K562 (cell line): ENCODE measurements around the gene SOS1. TPM values are rescaled to one million over a fixed set of nuclear protein-coding genes. Genes with fewer than 3 reads are reported as not detected.

ENCODE experiments used
- ATAC-seq: fragments of 200-7000 bp; cut with Tn5 transposase; 3 replicates; pipeline ENCODE4 v1.9.1; 2020; ENCODE audit warnings: moderate library complexity
- BruUV-seq: library from RNA; stranded (reverse); fragments of 400-500 nt; replicated peaks from 2 replicates; lab custom pipeline; 2021; lab: Mats Ljungman, UMichigan
- CTCF ChIA-PET: fragments of 300-600 bp; formaldehyde crosslinking; extraction: SDS; loops from one replicate; lab custom pipeline; 2021; ENCODE audit warnings: low intra/inter-chr PET ratio; lab: Yijun Ruan, JAX
- POLR2A ChIA-PET: fragments of 300-600, 350-650 bp; sonication (Branson Sonifier 250); formaldehyde crosslinking; extraction: SDS; loops from one replicate; lab custom pipeline; 2021; ENCODE audit warnings: antibody characterized with exemption, inconsistent platforms; lab: Yijun Ruan, JAX
- DNase-seq, 4 experiments: peaks; one replicate each; pipeline versions ENCODE4 v3.0.0 to v3.0.0-alpha.2; 2011 to 2018; ENCODE audit warnings: low spot score in 3 of 4, mixed read lengths in 3 of 4; ENCODE audit errors: extremely low read depth in 1 of 4
- FAIRE-seq: peaks from 2 replicates; lab custom pipeline; 2011; peaks lifted over from hg19 to GRCh38; lab: Jason Lieb, UNC
- H2AFZ ChIP-seq: 2 replicates; pipeline ENCODE4 v1.6.0; 2011; ENCODE audit warnings: low read depth, low read length, control low read depth, inconsistent platforms
- H3K27ac ChIP-seq: fragments of 200-600 bp; 3 replicates; pipeline ENCODE4 v1.8.0; 2011; ENCODE audit warnings: low read depth, mild to moderate bottlenecking, control low read depth, inconsistent platforms, low read length, moderate library complexity, mixed read lengths; ENCODE audit errors: extremely low read depth
- H3K27me3 ChIP-seq, 2 experiments: fragments of 300-600 bp in 1 of 2; 2 replicates in 1 of 2; 3 replicates in 1 of 2; pipeline versions ENCODE4 v1.6.0 to v1.8.0; 2011; ENCODE audit warnings: inconsistent platforms in 2 of 2, low read length in 2 of 2, mild to moderate bottlenecking in 1 of 2, mixed read lengths in 1 of 2, moderate library complexity in 1 of 2; ENCODE audit not compliant: control insufficient read depth in 2 of 2, insufficient read depth in 2 of 2
- H3K36me3 ChIP-seq: fragments of 300-600 bp; 3 replicates; pipeline ENCODE4 v1.8.0; 2011; ENCODE audit warnings: mild to moderate bottlenecking, low read length, inconsistent platforms; ENCODE audit not compliant: control insufficient read depth, insufficient read depth
- H3K4me1 ChIP-seq, 2 experiments: fragments of 200-600 bp in 1 of 2; replicated peaks in 1 of 2; 2 replicates in 1 of 2; 3 replicates in 1 of 2; pipeline versions ENCODE4 v1.5.1 to v1.8.0; 2011; ENCODE audit warnings: inconsistent platforms in 2 of 2, low read length in 2 of 2, mild to moderate bottlenecking in 1 of 2, mixed read lengths in 1 of 2, moderate library complexity in 1 of 2; ENCODE audit not compliant: control insufficient read depth in 2 of 2, insufficient read depth in 2 of 2
- H3K4me2 ChIP-seq: 2 replicates; pipeline ENCODE4 v1.6.1; 2011; ENCODE audit warnings: low read length, control low read depth, inconsistent platforms, mixed read lengths; ENCODE audit not compliant: insufficient read depth
- H3K4me3 ChIP-seq: fragments of 200-600 bp; sonication (generic), shearing (Covaris generic); 2 replicates; pipeline ENCODE4 v1.5.1; 2016; ENCODE audit warnings: control low read depth, inconsistent platforms
- H3K79me2 ChIP-seq: fragments of 200-600 bp; 3 replicates; pipeline ENCODE4 v1.8.0; 2011; ENCODE audit warnings: low read length, inconsistent platforms; ENCODE audit not compliant: control insufficient read depth, insufficient read depth
- H3K9ac ChIP-seq, 2 experiments: 2 replicates each; pipeline versions ENCODE4 v1.6.0 to v1.6.1; 2011; ENCODE audit warnings: low read depth in 2 of 2, low read length in 2 of 2, control low read depth in 1 of 2, inconsistent platforms in 1 of 2, mild to moderate bottlenecking in 1 of 2, mixed read lengths in 1 of 2; ENCODE audit not compliant: insufficient read depth in 1 of 2
- H3K9me1 ChIP-seq: one replicate; pipeline ENCODE4 v1.6.0; 2011; ENCODE audit warnings: inconsistent platforms, mild to moderate bottlenecking, low read length, moderate library complexity; ENCODE audit not compliant: control insufficient read depth, insufficient read depth
- H3K9me3 ChIP-seq: replicated peaks from 2 replicates; pipeline ENCODE4 v1.5.1; 2011; ENCODE audit warnings: low read depth, low read length, inconsistent platforms; ENCODE audit not compliant: control insufficient read depth, insufficient read depth
- H4K20me1 ChIP-seq: replicated peaks from 2 replicates; pipeline ENCODE4 v1.6.1; 2011; ENCODE audit warnings: low read length, inconsistent platforms, mixed read lengths; ENCODE audit not compliant: control insufficient read depth, insufficient read depth
- ARHGAP35 ChIP-seq: fragments of 450-650 bp; IDR thresholded peaks from 2 replicates; pipeline ENCODE4 v1.6.1; 2018; ENCODE audit not compliant: partially characterized antibody
- ATF4 ChIP-seq: fragments of 450-650 bp; formaldehyde crosslinking; IDR thresholded peaks from 2 replicates; pipeline ENCODE4 v1.4.0; 2022; ENCODE audit warnings: mild to moderate bottlenecking, moderate library complexity
- BHLHE40 ChIP-seq: IDR thresholded peaks from 2 replicates; pipeline ENCODE4 v1.6.1; 2011; ENCODE audit warnings: low read length, improper control_type of control experiment
- E4F1 ChIP-seq: fragments of 250-450 bp; sonication (Bioruptor Pico); IDR thresholded peaks from 2 replicates; pipeline ENCODE4 v1.5.0; 2021; ENCODE audit warnings: mild to moderate bottlenecking, borderline replicate concordance
- EGR1 ChIP-seq: fragments of 450-650 bp; conservative IDR thresholded peaks from 2 replicates; pipeline ENCODE4 v1.6.1; 2017; ENCODE audit warnings: mild to moderate bottlenecking
- HES1 ChIP-seq: fragments of 450-650 bp; IDR thresholded peaks from 2 replicates; pipeline ENCODE4 v1.6.1; 2016; ENCODE audit warnings: low read depth, mild to moderate bottlenecking, moderate library complexity
- HINFP ChIP-seq: fragments of 450-650 bp; conservative IDR thresholded peaks from 2 replicates; pipeline ENCODE4 v1.6.1; 2016; ENCODE audit warnings: missing genetic modification characterization, low read depth, mild to moderate bottlenecking, control low read depth, missing compliant biosample characterization
- KLF10 ChIP-seq: fragments of 250-450 bp; sonication (Bioruptor Pico); IDR thresholded peaks from 2 replicates; pipeline ENCODE4 v1.6.1; 2021; ENCODE audit warnings: matching md5 sums
- MBD2 ChIP-seq: sonication (generic); IDR thresholded peaks from 2 replicates; pipeline ENCODE4 v1.6.1; 2016; ENCODE audit warnings: low read depth, borderline replicate concordance
- MCM7 ChIP-seq, 2 experiments: fragments of 450-650 bp; IDR thresholded peaks; 2 replicates each; pipeline ENCODE4 v1.6.1; 2016 to 2018
- NFATC3 ChIP-seq: fragments of 450-650 bp; IDR thresholded peaks from 2 replicates; pipeline ENCODE4 v1.6.1; 2017; ENCODE audit warnings: mild to moderate bottlenecking
- NR3C1 ChIP-seq: sonication (generic); formaldehyde crosslinking; IDR thresholded peaks from 2 replicates; pipeline ENCODE4 v1.8.1; 2022; ENCODE audit warnings: missing genetic modification reagents
- SAFB ChIP-seq: fragments of 200-400 bp; formaldehyde crosslinking; IDR thresholded peaks from 2 replicates; pipeline ENCODE4 v1.6.1; 2017; ENCODE audit warnings: low read depth, low read length, borderline replicate concordance
- SMARCE1 ChIP-seq: fragments of 450-650 bp; IDR thresholded peaks from 2 replicates; pipeline ENCODE4 v1.7.1; 2016; ENCODE audit warnings: mild to moderate bottlenecking
- SRF ChIP-seq, 2 experiments: fragments of 250-450, 450-650 bp in 1 of 2; sonication (Bioruptor Pico) in 1 of 2; sonication (generic) in 1 of 2; formaldehyde crosslinking; IDR thresholded peaks; 2 replicates each; pipeline versions ENCODE4 v1.5.0 to v1.5.1; 2020 to 2022; ENCODE audit warnings: mild to moderate bottlenecking in 1 of 2, missing genetic modification reagents in 1 of 2
- TCF3 ChIP-seq: sonication (generic); formaldehyde crosslinking; IDR thresholded peaks from 2 replicates; pipeline ENCODE4 v1.4.0; 2020; ENCODE audit warnings: mild to moderate bottlenecking, missing genetic modification reagents
- TGIF2 ChIP-seq: sonication (generic); formaldehyde crosslinking; IDR thresholded peaks from 2 replicates; pipeline ENCODE4 v1.8.1; 2022; ENCODE audit warnings: mild to moderate bottlenecking, missing genetic modification reagents, moderate library complexity
- TRIM24 ChIP-seq, 2 experiments: fragments of 450-650 bp; IDR thresholded peaks; 2 replicates each; pipeline ENCODE4 v1.6.1; 2016
- ZNF12 ChIP-seq: sonication (generic); formaldehyde crosslinking; IDR thresholded peaks from 2 replicates; pipeline ENCODE4 v1.4.0; 2020; ENCODE audit warnings: mild to moderate bottlenecking, missing genetic modification reagents
- WGBS: fragments of 100-300 bp; shearing (Covaris generic); methylation state at CpG from one replicate; pipeline ENCODE4 v1.1.6; 2016; ENCODE audit warnings: low coverage, mixed read lengths; ENCODE audit not compliant: insufficient coverage; ENCODE audit errors: missing lambda C conversion rate; 5-methylcytosine and 5-hydroxymethylcytosine counted together
- in situ Hi-C: fragments of 300-500 bp; cut with MboI; formaldehyde crosslinking; loops from 4 replicates; pipeline ENCODE4 v1.15.0; 2018; ENCODE audit warnings: inconsistent platforms, mixed read lengths
- intact Hi-C: fragments of 100-400 bp; cut with micrococcal nuclease; formaldehyde crosslinking; loops from 2 replicates; pipeline ENCODE4 v1.14.2; 2022
- polyA plus RNA-seq, 8 experiments: library from polyadenylated mRNA; depleted of rRNA in 4 of 8; stranded (reverse) in 5 of 8; unstranded in 3 of 8; fragments of >200 nt; fragmentation: Nextera tagmentation in 2 of 8; fragmentation: Illumina TruSeq in 1 of 8; extraction: Ambion mirVana in 2 of 8; extraction: Trizol in 1 of 8; gene quantifications; 2 replicates each; pipeline versions ENCODE4 v1.2.1 to v1.2.3, GENCODE V29; 2011 to 2014; ENCODE audit warnings: inconsistent platforms in 1 of 8, missing spikeins in 1 of 8
- total RNA-seq, 7 experiments: library from RNA; depleted of rRNA in 6 of 7; stranded (reverse); fragments of >200 nt in 6 of 7; fragmentation: Illumina TruSeq in 2 of 7; extraction: Trizol in 2 of 7; gene quantifications; 2 replicates each; pipeline versions ENCODE4 v1.2.1 to v1.2.3, GENCODE V29; 2011 to 2021; ENCODE audit warnings: low replicate concordance in 1 of 7

SOS1 gene
- total and polyA plus RNA-seq, 9 of the 15 experiments (the other 6 are each of a cell fraction or from before 2014, with no cell fraction given): 2.5 to 27.1 (median 16.3) TPM

GRCh38 chr2:39139511-39140237, 18.8 kb upstream of the SOS1 start:
- Histone ChIP-seq H3K27ac (peak overlapping the region; percentile 5; the same call in 1 of the 3 replicates), H4K20me1 (no peaks in the 10 kb centered on the region), H3K9ac (0 out of 4 replicates have a peak overlapping the region, but pooled peaks of 1 of the 2 experiments have one; percentile 36), H3K79me2 (no peaks in the 10 kb centered on the region), H3K36me3 (no peaks in the 10 kb centered on the region), H3K4me3 (no peak overlapping the region), H2AFZ (peak overlapping the region; percentile 82), H3K9me3 (no peaks in the 10 kb centered on the region), H3K9me1 (no peaks in the 10 kb centered on the region), H3K27me3 (no peaks in the 10 kb centered on the region), H3K4me1 (peaks cover 12 to 34% of the 10 kb centered on the region in 2 experiments), H3K4me2 (no peak overlapping the region)
- ChIA-PET POLR2A (no interaction called here), CTCF (no interaction called here)
- ATAC-seq (no peak), DNase-seq (no peak), FAIRE-seq (no peak)
- intact Hi-C loops (no loop called here), in situ Hi-C loops (no loop called here)
- BruUV-seq: no TSS peak
- 43% methylated on average over 2 of the region's 2 CpGs for whole genome bisulfite sequencing
- TF ChIP-seq SMARCE1 (0 out of 2 replicates have a peak, but pooled peaks have one; percentile 12), SAFB (no peak), MCM7 (IDR thresholded peaks at IDR 0.05) (no peak), E4F1 (no peak), SRF (CRISPR knock-in tag; IDR thresholded peaks at IDR 0.05) (no peak), TRIM24 (IDR thresholded peaks at IDR 0.05) (peak in 1 of 2 experiments; percentile 44; a peak in 1 of 4 replicates), ZNF12 (CRISPR knock-in tag) (no peak), ATF4 (CRISPR knock-in tag) (0 out of 2 replicates have a peak, but pooled peaks have one; percentile 50), TCF3 (no peak), EGR1 (no peak), NFATC3 (no peak), HES1 (no peak), ARHGAP35 (no peak), MBD2 (no peak), TGIF2 (CRISPR knock-in tag) (no peak), KLF10 (CRISPR knock-in tag) (no peak), BHLHE40 (no peak), HINFP (tag) (no peak), NR3C1 (no peak)
